ENCODE measurements around the gene ACTN1.

DNA sequence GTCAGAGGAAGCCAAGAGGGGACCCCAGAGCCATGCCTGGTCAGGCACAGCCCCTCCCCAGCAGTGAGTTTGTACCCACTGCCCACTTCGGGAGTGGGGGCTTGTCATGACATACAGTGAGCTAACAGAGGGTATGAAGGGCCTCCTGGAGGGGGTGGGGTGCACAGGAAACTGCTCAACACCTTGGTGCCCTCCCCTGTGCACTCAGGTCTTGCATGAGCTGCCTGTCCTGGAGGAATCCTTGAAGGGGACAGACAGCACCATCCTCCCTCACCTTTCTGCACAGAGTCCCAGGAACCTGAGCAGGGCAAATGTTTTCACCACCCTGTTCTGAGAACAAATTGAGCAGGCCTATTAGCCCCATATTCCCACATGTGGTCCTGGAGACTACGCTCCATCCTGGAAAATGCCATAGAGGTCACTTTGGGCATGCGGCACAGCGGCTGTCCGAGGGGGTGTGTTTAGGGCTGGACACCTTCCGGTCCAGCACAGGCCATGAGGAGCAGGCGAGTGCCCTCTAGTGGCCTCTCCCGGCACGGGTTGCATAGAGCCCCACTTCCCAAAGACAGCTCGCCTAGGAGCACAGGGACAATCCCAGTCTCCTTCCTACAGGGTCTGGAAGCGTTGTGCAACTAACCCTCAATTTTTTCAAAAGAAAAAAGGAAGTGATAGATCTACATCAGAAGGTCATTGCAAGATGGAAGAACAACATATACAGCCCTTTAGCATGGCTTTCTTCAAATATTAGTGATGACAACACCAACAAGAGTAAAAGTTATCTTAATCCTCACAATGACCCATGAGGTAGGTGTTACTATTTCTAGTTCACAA is 154.4 kb downstream of the ACTN1 start:
- TF ChIP-seq, protein P1, sequence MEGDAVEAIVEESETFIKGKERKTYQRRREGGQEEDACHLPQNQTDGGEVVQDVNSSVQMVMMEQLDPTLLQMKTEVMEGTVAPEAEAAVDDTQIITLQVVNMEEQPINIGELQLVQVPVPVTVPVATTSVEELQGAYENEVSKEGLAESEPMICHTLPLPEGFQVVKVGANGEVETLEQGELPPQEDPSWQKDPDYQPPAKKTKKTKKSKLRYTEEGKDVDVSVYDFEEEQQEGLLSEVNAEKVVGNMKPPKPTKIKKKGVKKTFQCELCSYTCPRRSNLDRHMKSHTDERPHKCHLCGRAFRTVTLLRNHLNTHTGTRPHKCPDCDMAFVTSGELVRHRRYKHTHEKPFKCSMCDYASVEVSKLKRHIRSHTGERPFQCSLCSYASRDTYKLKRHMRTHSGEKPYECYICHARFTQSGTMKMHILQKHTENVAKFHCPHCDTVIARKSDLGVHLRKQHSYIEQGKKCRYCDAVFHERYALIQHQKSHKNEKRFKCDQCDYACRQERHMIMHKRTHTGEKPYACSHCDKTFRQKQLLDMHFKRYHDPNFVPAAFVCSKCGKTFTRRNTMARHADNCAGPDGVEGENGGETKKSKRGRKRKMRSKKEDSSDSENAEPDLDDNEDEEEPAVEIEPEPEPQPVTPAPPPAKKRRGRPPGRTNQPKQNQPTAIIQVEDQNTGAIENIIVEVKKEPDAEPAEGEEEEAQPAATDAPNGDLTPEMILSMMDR (conservative IDR thresholded peaks at IDR 0.05) = peak; percentile 99
- no peak for TF ChIP-seq ZFX (IDR thresholded peaks at IDR 0.05)
